GM19099 (cell line): ENCODE results near the gene RHOB.

Source experiments
- POLR2A ChIP-seq: IDR thresholded peaks from 3 replicates; pipeline ENCODE4 v1.6.1; 2011; ENCODE audit warnings: low read depth; ENCODE audit not compliant: insufficient read length; ENCODE audit errors: extremely low read depth

The RHOB gene

DNA sequence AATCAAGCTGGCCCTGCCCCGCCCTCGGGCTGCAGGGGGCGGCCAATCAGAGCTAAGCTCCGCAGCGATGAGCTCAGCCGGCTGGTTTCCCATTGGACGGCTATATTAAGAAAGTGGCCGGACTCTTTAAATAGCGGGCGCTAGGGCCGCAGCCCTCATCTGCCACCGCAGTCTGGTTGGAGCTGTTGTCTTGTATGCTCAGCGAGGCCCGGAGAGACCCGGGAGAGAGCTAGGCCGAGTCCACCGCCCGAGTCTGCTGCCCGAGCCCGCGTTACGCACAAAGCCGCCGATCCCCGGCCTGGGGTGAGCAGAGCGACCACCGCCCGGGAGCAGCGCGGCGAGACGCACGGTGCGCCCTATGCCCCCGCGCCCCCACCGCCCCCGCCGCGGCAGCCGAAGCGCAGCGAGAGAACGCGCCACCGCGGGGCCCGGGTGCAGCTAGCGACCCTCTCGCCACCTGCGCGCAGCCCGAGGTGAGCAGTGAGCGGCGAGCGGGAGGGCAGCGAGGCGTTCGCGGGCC lies at the start of gene RHOB:
TSS of gene RHOB (plus strand) at position 158 of the 520 bp plus-strand sequence. CDS start 392 bp downstream, outside the sequence.
- peak; percentile 99 for TF ChIP-seq POLR2A

DNA sequence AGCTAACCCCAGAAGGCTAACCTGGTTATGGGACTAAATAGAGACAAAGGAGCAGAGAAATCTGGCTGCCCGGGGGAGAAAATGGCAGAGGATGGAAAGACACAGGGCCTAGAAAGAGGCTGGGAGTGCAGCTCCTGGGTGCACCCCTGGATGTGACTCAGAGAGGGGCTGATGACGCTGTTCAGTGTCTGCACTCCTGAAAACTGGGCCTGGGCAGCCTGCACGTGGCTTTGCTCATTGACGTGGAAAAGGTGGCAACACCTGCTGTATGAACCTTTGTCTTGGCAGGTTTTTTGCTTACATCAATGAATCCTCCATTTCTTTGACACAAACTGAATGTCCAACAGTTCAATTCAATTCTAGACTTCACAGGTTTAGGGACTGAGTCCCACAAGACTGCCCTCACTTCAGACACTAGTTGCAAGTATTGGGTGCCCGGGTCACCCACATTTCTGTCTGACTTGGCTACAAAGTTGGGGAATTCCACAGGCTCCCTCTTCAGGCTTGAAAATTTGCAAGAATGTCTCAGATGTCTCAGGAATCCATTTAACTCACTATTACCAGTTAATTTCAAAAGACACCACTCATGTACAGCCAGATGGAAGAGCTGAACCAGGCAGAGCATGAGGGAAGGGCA lies 48.9 kb upstream of the RHOB start:
- no peak for TF ChIP-seq POLR2A

DNA sequence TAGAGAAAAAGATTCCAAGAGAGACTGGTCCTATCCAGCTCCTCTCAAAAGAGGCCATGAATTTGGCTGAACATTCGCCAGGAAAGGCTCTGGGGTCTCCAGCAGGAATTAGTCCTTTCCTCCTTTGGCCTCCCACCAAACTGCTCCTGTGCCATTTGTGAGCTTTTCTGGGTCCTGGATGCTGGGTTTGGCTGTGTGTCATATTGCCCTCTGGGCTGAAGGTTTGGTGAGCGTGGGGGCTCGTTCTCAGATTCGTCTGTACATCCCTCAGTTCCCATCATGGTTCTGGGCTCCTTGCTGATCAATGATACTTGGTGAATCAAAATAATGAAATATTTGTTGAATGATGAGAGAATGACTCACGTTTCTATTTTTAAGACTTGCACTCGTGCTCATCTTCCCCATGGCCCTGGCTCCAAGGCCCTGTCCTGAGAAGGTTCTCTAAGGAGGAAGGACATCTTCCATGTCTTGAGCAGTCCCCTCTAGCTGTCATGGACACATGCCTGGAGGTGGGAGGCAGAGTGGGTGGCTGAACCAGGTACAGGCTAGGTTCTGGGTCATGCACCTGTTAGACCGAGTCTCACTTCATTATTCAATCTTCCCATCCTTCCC lies 47.8 kb upstream of the RHOB start:
- no peak for TF ChIP-seq POLR2A

DNA sequence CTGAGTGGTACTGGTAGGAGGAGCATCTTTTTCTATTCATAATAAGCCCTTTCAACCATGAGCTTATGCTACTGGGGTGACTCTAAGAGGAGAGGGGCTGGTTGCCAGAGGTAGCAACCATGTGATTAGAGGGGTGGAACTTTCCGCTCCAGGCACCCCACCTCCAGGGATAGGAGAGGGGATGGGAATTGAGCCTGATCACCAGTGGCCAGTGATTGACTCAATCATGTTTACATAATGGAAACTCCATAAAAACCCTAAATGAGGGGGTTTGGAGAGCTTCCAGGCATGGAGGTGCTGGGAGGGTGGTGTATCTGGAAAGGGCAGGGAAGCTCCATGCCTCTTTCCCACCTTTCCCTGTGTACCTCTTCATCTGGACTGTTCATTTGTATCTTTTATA lies 46.6 kb upstream of the RHOB start:
- no peak for TF ChIP-seq POLR2A

GRCh38 chr2:20400787-20401488 lies 45.9 kb upstream of the RHOB start:
- no peak for TF ChIP-seq POLR2A

DNA sequence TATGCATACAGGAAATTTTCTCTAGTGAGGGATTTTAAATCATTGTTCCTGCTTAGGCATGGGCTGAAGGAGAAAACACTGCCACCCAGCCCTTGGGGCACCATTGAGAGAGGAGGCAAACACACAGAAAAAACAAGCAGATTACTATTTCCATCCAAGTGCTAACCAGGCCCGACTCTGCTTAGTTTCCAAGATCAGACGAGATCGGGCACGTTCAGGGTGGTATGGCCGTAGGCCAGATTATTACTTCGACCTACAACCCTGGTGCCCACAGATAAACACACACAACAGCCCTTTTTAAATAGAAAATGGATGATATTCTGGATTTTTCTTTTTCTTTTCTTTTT lies 45.4 kb upstream of the RHOB start:
- no peak for TF ChIP-seq POLR2A

- no peak for TF ChIP-seq POLR2A
Observed at GRCh38 chr2:20403774-20404312, 43.0 kb upstream of the RHOB start.

- TF ChIP-seq POLR2A = no peak
Observed at GRCh38 chr2:20404950-20405349, 41.9 kb upstream of the RHOB start.

DNA sequence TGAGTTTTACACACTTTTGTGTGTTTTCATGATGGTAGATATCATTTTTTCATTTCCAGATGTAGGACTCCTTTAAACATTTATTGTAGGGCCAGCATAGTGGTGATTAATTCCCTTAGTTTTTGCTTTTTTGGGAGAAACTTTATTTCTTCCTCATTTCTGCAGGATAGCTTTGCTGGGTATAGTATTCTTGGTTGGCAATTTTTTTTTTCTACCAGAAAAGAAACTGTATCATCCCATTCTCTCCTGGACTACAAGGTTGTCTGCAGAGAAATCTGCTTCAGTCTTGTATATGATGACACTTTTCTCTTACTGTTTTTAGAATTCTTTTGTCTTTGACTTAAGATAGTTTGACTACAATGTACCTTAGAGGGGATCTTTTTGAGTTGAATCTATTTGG lies 37.8 kb upstream of the RHOB start:
- no peak for TF ChIP-seq POLR2A

GRCh38 chr2:20410556-20411277 lies 36.2 kb upstream of the RHOB start:
- TF ChIP-seq POLR2A = no peak

DNA sequence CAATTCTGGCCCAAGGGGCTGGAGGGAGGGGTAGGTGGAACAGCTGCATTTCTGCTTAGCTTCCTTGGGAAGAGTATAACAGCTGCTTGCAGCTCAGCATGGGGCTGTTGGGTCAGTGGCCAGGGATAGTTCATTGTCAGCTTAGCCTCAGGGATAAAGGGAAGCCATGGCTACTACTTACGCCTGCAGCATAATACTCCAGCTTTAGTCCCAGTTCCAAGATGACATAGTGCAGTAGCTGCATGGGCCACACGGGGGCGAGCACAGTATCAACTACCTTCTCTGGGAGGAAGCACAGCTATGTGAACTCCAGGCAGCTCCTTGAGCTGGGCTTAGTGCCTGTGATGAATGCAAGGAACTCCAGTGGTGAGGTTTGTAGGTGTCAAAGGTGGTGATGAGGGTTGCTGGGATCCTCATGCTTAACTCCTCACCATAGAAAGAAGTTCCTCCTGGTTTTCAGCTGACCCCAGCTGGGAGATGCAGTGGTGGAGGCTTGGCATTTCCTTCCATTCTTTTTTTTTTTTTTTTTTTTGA lies 35.4 kb upstream of the RHOB start:
- no peak for TF ChIP-seq POLR2A

DNA sequence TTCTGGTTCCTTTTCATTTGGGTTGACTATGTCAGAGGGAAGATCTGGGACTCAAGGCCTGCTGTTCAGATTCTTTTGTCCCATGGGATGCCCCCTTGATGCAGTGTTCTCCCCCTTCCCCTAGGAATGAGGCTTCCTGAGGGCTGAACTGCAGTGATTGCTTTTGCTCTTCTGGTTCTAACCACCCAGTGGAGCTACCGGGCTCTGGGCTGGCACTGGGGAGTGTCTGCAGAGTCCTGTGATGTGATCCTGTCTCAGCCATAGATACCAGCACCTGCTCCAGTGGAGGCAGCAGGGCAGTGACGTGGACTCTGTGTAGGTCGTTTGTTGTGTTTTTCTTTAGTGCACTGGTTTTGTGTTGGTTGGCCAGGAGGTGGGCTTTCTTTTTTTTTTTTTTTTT lies 32.1 kb upstream of the RHOB start:
- no peak for TF ChIP-seq POLR2A

DNA sequence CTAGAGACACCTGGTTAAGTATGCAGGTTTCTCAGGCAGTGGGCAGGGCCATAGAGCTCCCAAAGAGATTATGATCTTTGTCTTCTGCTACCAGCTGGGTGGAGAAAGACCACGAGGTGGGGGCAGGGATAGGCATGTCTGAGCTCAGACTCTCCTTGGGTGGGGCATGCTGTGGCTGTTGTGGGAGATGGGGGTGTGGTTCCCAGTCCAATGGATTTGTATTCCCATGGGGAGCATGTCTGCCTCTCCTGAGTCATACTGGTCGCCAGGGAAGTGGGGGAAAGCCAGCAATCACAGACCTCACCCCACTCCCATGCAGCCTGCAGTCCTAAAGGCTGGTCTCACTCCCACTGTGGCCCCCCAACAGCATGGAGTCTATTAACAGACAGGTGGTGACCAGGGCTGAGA lies 31.4 kb upstream of the RHOB start:
- TF ChIP-seq POLR2A = no peak

DNA sequence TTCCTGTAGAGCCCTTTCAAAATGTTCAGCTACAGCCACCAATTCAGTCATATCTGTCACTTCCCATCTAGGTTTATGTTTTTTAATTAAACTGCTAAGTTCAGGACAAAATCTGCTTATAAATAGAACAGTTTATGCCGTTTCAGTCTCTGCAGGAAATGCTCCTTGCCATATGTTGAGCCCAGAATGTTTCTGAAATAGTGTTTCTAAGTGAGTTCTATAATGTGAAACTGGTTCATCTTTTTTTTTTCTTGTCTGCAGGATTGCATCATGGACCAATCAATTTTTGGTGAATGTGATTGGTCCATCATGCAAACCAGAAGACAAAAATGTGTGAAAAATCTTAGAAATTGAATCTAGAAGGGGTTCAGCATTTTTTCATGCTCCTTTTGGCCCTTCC lies 30.2 kb upstream of the RHOB start:
- no peak for TF ChIP-seq POLR2A

- TF ChIP-seq POLR2A = no peak
Observed at GRCh38 chr2:20418519-20418918, 28.4 kb upstream of the RHOB start.
